GM18861 (cell line): ENCODE data around the gene SEMA3A.

ENCODE experiments used
- ATAC-seq: cut with Tn5 transposase; IDR thresholded peaks from one replicate; pipeline ENCODE4 v1.9.1; 2021; ENCODE audit not compliant: unreplicated experiment

SEMA3A gene

GRCh38 chr7:83937930-83938329 is 256.7 kb downstream of the SEMA3A start:
- ATAC-seq, result no peak

- ATAC-seq, result peak; percentile 69
Measured at GRCh38 chr7:83936056-83936708, 258.4 kb downstream of the SEMA3A start.

- no peak for ATAC-seq
Measured at GRCh38 chr7:83934118-83934734, 260.4 kb downstream of the SEMA3A start.

- no peak for ATAC-seq
Measured at GRCh38 chr7:83931968-83932367, 262.6 kb downstream of the SEMA3A start.

GRCh38 chr7:83930262-83930661 is 264.3 kb downstream of the SEMA3A start:
- no peak for ATAC-seq

GRCh38 chr7:83925860-83926259 is 268.7 kb downstream of the SEMA3A start:
- no peak for ATAC-seq

GRCh38 chr7:83921941-83922607 is 272.5 kb downstream of the SEMA3A start:
- no peak for ATAC-seq

- ATAC-seq, result no peak
Measured at GRCh38 chr7:83921271-83921940, 273.2 kb downstream of the SEMA3A start.

- no peak for ATAC-seq
Measured at GRCh38 chr7:83918142-83918541, 276.4 kb downstream of the SEMA3A start.

GRCh38 chr7:83913174-83913573 is 281.4 kb downstream of the SEMA3A start:
- ATAC-seq, result no peak

GRCh38 chr7:83908526-83908925 is 286.1 kb downstream of the SEMA3A start:
- ATAC-seq, result no peak
